NOMO-1 treated with DMSO at 0.1 percent for 48 hours (cell line): Measurements from ENCODE around the gene MAGI1.

Source experiments
- DNase-seq: peaks from one replicate; lab custom pipeline; 2025; ENCODE audit not compliant: unreplicated experiment; lab: John Stamatoyannopoulos, UW

The MAGI1 gene

GRCh38 chr3:65848024-65848423 lies 190.7 kb downstream of the MAGI1 start:
- no peak for DNase-seq

GRCh38 chr3:65846936-65847335 lies 191.8 kb downstream of the MAGI1 start:
- no peak for DNase-seq

GRCh38 chr3:65844370-65844769 lies 194.3 kb downstream of the MAGI1 start:
- no peak for DNase-seq

DNA sequence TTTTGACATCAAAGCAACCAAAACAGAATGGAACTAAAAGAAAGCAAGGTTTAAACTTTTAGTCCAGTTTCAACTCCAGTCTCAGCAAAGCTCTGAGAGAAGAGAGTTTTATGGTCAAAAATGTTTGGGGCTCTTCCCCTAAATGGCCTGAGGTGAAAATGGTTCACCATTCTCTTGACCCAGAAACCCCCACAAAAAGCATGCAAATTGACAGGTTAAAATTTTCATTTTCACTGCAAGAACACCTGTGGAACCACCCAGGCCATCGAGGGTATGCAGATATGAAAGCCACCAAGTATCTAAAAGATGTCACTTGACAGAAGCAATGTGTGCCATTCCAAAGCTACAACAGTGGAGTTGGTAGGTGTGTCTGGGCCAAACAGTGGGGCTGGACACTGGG lies 195.0 kb downstream of the MAGI1 start:
- no peak for DNase-seq

DNA sequence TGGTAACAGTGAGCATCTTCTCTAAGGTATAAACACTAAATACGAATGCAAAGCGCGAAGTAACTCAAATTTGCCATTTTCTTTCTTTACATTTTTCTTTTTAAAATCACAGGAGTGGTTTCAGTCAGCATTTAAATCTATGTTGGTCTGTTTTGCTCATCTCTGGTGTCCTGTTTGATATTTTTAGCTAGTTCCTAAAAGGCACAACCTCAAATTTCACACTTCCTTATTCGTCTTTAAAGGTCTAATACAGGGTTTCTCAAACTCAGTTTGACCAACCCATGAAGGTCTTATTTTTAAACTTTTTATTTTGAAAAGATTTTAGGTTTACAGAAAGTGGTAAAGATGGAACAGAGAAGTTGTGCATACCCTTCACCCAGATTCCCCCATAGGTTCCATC lies 201.1 kb downstream of the MAGI1 start:
- peak; percentile 13 for DNase-seq

DNA sequence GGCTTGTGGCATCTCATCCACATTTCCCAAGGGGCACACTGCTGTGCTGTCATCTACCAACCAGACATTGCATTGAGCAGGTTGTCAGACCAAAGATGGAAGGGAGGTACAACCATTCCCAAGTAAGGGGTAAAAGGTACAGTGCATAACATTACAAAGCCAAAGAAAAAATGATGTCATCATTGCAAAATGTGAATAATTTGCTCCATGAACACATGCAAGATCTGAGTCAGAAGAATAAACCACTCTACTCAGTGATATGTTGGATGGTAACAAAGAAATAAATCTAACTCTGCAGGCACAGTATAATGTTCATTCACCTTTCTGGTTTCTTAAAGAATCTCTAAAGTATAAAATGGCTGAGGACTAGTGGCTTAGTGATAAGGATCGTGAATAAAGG lies 202.7 kb downstream of the MAGI1 start:
- DNase-seq: no peak

- no peak for DNase-seq
These were observed 204.8 kb downstream of the MAGI1 start for GRCh38 chr3:65833761-65834505.

GRCh38 chr3:65831733-65832425 lies 206.8 kb downstream of the MAGI1 start:
- no peak for DNase-seq

- no peak for DNase-seq
These were observed 207.6 kb downstream of the MAGI1 start for GRCh38 chr3:65830948-65831732.

- no peak for DNase-seq
These were observed 209.5 kb downstream of the MAGI1 start for GRCh38 chr3:65829228-65829627.

GRCh38 chr3:65828706-65829105 lies 210.0 kb downstream of the MAGI1 start:
- no peak for DNase-seq

- no peak for DNase-seq
These were observed 211.6 kb downstream of the MAGI1 start for GRCh38 chr3:65827076-65827475.

GRCh38 chr3:65824166-65824565 lies 214.6 kb downstream of the MAGI1 start:
- DNase-seq: no peak

GRCh38 chr3:65820600-65820999 lies 218.1 kb downstream of the MAGI1 start:
- DNase-seq: no peak

DNA sequence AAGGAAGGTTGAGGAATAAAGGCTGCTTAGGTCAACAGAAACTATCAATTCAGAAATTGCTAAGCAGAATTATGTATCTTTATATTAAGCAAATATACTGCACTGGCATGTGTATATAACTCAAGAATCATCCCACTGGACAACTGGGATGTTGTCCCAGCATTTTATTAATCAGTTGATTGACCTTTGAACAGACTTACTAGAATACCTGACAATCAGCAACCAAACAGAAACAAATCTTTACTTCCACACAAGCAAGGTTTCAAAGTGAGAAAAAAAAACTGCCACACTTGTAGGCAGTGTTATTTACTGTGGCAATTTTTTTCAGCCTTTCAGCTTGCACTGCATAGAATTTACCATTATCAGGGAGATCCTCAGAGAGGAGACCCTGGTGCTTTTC lies 218.8 kb downstream of the MAGI1 start:
- no peak for DNase-seq

DNA sequence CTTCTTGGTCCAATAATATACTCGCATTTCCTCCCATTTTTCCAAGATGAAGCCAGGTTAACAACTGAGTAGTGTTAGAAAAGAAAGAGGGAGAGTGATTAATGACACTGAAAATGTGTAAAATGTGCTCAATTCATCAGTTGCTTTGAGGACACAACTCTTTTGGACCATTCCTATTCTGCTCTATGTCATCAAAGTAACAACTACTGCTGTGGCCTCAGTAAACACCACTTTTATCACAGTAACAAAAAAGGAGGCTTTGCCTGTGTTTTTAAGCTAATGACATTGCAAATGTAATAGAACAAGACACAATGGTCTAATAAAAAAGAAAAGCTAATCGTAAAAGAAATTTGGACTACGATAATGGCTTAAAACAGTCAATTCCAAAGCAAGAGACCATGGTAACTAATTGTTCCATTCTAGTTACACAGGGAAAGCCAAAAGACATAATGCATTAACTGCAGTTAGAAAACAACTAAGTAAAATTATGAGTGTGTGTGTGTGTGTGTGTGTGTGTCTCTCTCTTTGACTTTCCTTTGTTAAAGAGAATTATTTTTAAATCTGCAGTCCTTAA lies 221.1 kb downstream of the MAGI1 start:
- DNase-seq: no peak

DNA sequence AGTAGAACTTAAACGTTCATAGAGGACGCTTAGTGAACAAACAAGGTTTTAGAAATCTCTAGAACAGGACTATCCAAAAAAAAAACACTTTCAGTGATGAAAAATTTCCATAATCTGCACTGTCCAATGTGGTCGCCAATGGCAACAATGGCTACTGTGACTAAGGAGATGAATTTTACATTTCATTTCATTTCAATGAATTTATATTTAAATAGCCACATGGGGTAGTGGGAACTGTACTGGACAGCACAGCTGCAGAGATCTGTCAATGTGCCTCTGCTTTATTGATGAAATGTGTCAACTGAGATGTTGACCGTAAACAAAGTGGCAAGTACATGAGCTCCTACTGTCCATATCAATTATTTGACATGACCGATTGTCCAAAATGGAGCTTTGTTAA lies 222.5 kb downstream of the MAGI1 start:
- DNase-seq: no peak

GRCh38 chr3:65814845-65815578 lies 223.7 kb downstream of the MAGI1 start:
- no peak for DNase-seq

DNA sequence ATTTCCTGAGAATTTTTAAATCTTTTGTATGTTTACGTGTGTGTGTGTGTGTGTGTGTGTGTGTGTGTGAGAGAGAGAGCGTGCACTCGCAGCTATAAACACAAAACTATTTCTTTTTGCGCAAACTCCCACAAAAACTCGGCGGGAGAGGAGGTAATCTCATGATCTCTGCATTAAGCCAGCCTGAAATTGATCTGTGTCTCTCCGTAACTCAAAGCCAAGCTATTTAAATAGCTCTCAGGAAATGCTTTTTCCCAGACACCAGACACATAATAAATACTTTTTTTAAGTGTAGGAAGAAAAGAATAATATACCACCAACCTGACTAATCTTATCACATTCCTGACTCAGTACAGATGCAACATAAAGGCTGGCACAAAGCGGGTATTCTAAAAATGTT lies 226.8 kb downstream of the MAGI1 start:
- no peak for DNase-seq

DNA sequence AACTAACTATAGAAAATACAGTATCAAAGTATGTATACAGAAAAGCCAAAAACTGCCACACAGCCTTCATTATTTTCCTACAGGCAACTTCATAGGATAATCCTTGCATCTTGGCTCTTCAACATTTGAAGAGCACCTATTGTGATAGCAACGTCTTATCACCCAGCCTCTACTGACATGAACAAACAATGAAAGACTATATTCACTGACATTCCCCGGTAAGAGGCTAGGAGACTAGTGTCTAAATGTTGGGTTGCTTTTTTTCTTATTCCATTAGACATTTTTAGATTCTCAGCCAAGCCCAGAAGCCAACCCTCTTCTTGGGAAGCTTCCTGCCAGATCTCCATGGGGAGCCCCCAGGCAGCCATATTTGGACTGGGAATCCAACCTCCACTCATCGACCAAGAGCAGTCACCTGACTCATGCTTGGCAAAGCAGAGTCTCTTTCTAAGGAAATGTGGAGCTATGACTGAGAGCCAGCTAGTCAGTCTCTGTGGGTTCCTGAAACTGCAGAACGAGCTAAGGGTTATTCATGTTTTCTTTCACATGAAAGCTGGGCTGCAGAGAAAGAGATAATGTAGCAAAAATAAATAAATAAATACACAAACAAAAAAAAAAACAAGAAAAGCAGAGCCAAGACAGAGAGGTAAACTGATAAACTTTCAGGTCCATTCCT lies 227.5 kb downstream of the MAGI1 start:
- no peak for DNase-seq
